ENCODE results near the gene PLEKHM3.

DNA sequence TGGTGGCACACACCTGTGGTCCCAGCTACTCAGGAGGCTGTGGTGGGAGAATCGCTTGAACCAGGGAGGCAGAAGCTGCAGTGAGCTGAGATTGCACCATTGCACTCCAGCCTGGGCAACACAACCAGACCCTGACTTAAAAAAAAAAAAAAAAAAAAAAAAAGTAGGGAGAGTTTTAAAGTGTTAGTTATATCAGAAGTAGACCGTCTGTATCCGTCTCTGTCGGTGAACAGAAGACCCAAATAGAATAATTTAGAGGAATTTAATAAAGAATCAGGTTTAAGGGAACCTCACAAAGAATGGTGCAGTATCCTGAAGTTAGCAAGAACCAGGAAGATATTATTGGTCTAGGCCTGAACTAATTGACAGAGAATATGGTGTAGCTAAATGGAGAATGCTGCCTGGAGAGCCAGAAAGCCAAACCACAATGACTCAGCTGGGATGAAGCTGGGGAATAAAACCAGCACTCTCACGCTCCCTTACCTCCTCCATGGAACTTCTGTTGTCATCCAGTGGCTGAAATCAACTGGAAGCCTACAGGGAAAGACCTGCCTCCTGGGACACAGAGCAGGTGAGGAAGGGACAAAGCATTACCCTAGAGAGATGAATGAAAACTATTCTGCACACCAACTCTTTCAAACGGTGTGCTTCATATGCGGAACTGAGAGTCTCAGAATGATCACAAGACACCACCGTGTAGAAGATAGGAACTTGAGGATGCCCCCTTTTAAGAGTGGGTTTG lies 39.1 kb upstream of the PLEKHM3 start:
- TF ChIP-seq POLR2A (IDR thresholded peaks at IDR 0.05) (no peak), EP300 (IDR thresholded peaks at IDR 0.05) (no peak), POLR2AphosphoS5 (IDR thresholded peaks at IDR 0.05) (no peak)
- TF ChIP-seq, protein P1, sequence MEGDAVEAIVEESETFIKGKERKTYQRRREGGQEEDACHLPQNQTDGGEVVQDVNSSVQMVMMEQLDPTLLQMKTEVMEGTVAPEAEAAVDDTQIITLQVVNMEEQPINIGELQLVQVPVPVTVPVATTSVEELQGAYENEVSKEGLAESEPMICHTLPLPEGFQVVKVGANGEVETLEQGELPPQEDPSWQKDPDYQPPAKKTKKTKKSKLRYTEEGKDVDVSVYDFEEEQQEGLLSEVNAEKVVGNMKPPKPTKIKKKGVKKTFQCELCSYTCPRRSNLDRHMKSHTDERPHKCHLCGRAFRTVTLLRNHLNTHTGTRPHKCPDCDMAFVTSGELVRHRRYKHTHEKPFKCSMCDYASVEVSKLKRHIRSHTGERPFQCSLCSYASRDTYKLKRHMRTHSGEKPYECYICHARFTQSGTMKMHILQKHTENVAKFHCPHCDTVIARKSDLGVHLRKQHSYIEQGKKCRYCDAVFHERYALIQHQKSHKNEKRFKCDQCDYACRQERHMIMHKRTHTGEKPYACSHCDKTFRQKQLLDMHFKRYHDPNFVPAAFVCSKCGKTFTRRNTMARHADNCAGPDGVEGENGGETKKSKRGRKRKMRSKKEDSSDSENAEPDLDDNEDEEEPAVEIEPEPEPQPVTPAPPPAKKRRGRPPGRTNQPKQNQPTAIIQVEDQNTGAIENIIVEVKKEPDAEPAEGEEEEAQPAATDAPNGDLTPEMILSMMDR (IDR thresholded peaks at IDR 0.05): no peak
